ENCODE data around the gene MBD3. TPM values are rescaled to one million over a fixed set of nuclear protein-coding genes. Genes with fewer than 3 reads are reported as not detected.
"Not testable (repeated sequence)": the region's sequence is repeated elsewhere in the genome, so short reads cannot be mapped to it uniquely, and the experiment has no call there.

Gene MBD3
- total and polyA plus RNA-seq, 2 experiments from 2014 or later, result 93.3 to 171 TPM

GRCh38 chr19:1553415-1553814 is 39.2 kb downstream of the MBD3 start:
- H3K36me3 ChIP-seq, result peaks cover 7% of the 10 kb centered on the region
- no peak for TF ChIP-seq CTCF (IDR thresholded peaks at IDR 0.05; ENCODE audit: low read depth, low read length)
- H3K4me1 ChIP-seq (ENCODE audit: low read depth), result no peaks in the 10 kb centered on the region
- H3K4me3 ChIP-seq, result no peak overlapping the region
- no peaks in the 10 kb centered on the region for H3K27me3 ChIP-seq
- no peaks in the 10 kb centered on the region for H3K9me3 ChIP-seq (ENCODE audit: low read depth)
- no peak overlapping the region for H3K27ac ChIP-seq
- no peak for DNase-seq (ENCODE audit: low read depth in 1 of 2, low spot score in 1 of 2)

GRCh38 chr19:1551068-1552040 is 41.3 kb downstream of the MBD3 start:
- Histone ChIP-seq H3K9me3 (ENCODE audit: low read depth) (no peaks in the 10 kb centered on the region), H3K4me3 (no peak overlapping the region), H3K27me3 (no peaks in the 10 kb centered on the region), H3K4me1 (ENCODE audit: low read depth) (no peaks in the 10 kb centered on the region), H3K27ac (no peak overlapping the region), H3K36me3 (peaks cover 7% of the 10 kb centered on the region)
- no peak for DNase-seq (ENCODE audit: low read depth in 1 of 2, low spot score in 1 of 2)
- no peak for TF ChIP-seq CTCF (IDR thresholded peaks at IDR 0.05; ENCODE audit: low read depth, low read length)

- no peak for TF ChIP-seq CTCF (IDR thresholded peaks at IDR 0.05; ENCODE audit: low read depth, low read length)
- H3K36me3 ChIP-seq, result no peaks in the 10 kb centered on the region
- no peak for DNase-seq (ENCODE audit: low read depth in 1 of 2, low spot score in 1 of 2)
- H3K9me3 ChIP-seq (ENCODE audit: low read depth), result no peaks in the 10 kb centered on the region
- H3K4me1 ChIP-seq (ENCODE audit: low read depth), result no peaks in the 10 kb centered on the region
- no peak overlapping the region for H3K4me3 ChIP-seq
- no peak overlapping the region for H3K27ac ChIP-seq
- peaks cover 15% of the 10 kb centered on the region for H3K27me3 ChIP-seq
Measured at GRCh38 chr19:1549332-1549945, 43.2 kb downstream of the MBD3 start.

GRCh38 chr19:1540365-1540925 is 52.2 kb downstream of the MBD3 start:
- Histone ChIP-seq H3K4me3 (no peak overlapping the region), H3K27ac (no peak overlapping the region), H3K4me1 (ENCODE audit: low read depth) (no peaks in the 10 kb centered on the region), H3K27me3 (peaks cover 16% of the 10 kb centered on the region), H3K9me3 (ENCODE audit: low read depth) (no peaks in the 10 kb centered on the region), H3K36me3 (no peaks in the 10 kb centered on the region)
- no peak for DNase-seq (ENCODE audit: low read depth in 1 of 2, low spot score in 1 of 2)
- TF ChIP-seq CTCF (IDR thresholded peaks at IDR 0.05; ENCODE audit: low read depth, low read length), result no peak

- not testable (repeated sequence) for H3K4me3 ChIP-seq; H3K36me3 ChIP-seq; H3K4me1 ChIP-seq (ENCODE audit: low read depth); DNase-seq (ENCODE audit: low read depth in 1 of 2, low spot score in 1 of 2); H3K9me3 ChIP-seq (ENCODE audit: low read depth); H3K27ac ChIP-seq
- peaks cover 11% of the 10 kb centered on the region for H3K27me3 ChIP-seq
Measured at GRCh38 chr19:1539749-1540148, 52.9 kb downstream of the MBD3 start.

Measured in cardiac muscle cell (in vitro differentiated cells and primary cell).